Mesendoderm (in vitro differentiated cells): Measurements from ENCODE around the gene MAP3K9.

Experiments used
- DNase-seq: peaks from one replicate; pipeline ENCODE4 v3.0.0; 2013
- H2AK5ac ChIP-seq: 2 replicates; pipeline ENCODE4 v1.6.1; 2013; ENCODE audit warnings: low read length, inconsistent platforms
- H2BK120ac ChIP-seq: 2 replicates; pipeline ENCODE4 v1.6.1; 2013; ENCODE audit warnings: low read depth, mild to moderate bottlenecking, low read length, moderate library complexity, mixed read lengths
- H2BK15ac ChIP-seq: replicated peaks from 2 replicates; pipeline ENCODE4 v1.6.1; 2013; ENCODE audit warnings: low read depth, mild to moderate bottlenecking, moderate library complexity
- H2BK5ac ChIP-seq: 2 replicates; pipeline ENCODE4 v1.6.1; 2013; ENCODE audit warnings: low read length, inconsistent platforms
- H3K18ac ChIP-seq: 2 replicates; pipeline ENCODE4 v1.6.1; 2013; ENCODE audit warnings: mild to moderate bottlenecking, low read length, mixed read lengths
- H3K23ac ChIP-seq: one replicate; pipeline ENCODE4 v1.6.1; 2013; ENCODE audit warnings: low read length
- H3K27ac ChIP-seq: 2 replicates; pipeline ENCODE4 v1.5.1; 2013; ENCODE audit warnings: low read depth, mild to moderate bottlenecking, inconsistent platforms, low read length, moderate library complexity
- H3K27me3 ChIP-seq: 2 replicates; pipeline ENCODE4 v1.6.1; 2013; ENCODE audit warnings: low read length, control low read depth, mild to moderate bottlenecking, inconsistent platforms; ENCODE audit not compliant: insufficient read depth, poor library complexity
- H3K36me3 ChIP-seq: 2 replicates; pipeline ENCODE4 v1.6.1; 2013; ENCODE audit warnings: low read length, inconsistent platforms; ENCODE audit not compliant: control insufficient read depth, insufficient read depth
- H3K4ac ChIP-seq: one replicate; pipeline ENCODE4 v1.6.1; 2013; ENCODE audit warnings: low read depth, mild to moderate bottlenecking, low read length, moderate library complexity
- H3K4me1 ChIP-seq: 2 replicates; pipeline ENCODE4 v1.6.1; 2013; ENCODE audit warnings: low read depth, low read length, inconsistent platforms; ENCODE audit not compliant: control insufficient read depth
- H3K4me2 ChIP-seq: 2 replicates; pipeline ENCODE4 v1.6.1; 2013; ENCODE audit warnings: low read length
- H3K4me3 ChIP-seq: 2 replicates; pipeline ENCODE4 v1.5.1; 2013; ENCODE audit warnings: mild to moderate bottlenecking, low read length
- H3K56ac ChIP-seq: one replicate; pipeline ENCODE4 v1.6.1; 2013; ENCODE audit warnings: low read length
- H3K79me1 ChIP-seq: 2 replicates; pipeline ENCODE4 v1.6.1; 2013; ENCODE audit warnings: low read length, inconsistent platforms
- H3K79me2 ChIP-seq: 2 replicates; pipeline ENCODE4 v1.6.1; 2013; ENCODE audit warnings: mild to moderate bottlenecking, low read length; ENCODE audit not compliant: control insufficient read depth, insufficient read depth
- H3K9ac ChIP-seq: 2 replicates; pipeline ENCODE4 v1.6.1; 2013; ENCODE audit warnings: low read length, inconsistent platforms
- H4K5ac ChIP-seq: one replicate; pipeline ENCODE4 v1.6.1; 2013; ENCODE audit warnings: low read length
- H4K8ac ChIP-seq: one replicate; pipeline ENCODE4 v1.6.1; 2013; ENCODE audit warnings: low read depth, mild to moderate bottlenecking, control low read depth, low read length, moderate library complexity
- WGBS: extraction: QIAGEN DNeasy Blood & Tissue Kit; methylation state at CpG from one replicate; pipeline ENCODE4 v1.1.7; 2013; ENCODE audit warnings: low lambda C conversion rate, missing lambda C conversion rate; ENCODE audit not compliant: insufficient coverage; ENCODE audit errors: extremely low coverage; 5-methylcytosine and 5-hydroxymethylcytosine counted together

MAP3K9 gene

GRCh38 chr14:70770490-70770889, 38.8 kb downstream of the MAP3K9 start:
- Histone ChIP-seq H3K79me1 (peaks cover 13% of the 10 kb centered on the region), H3K4ac (no peak overlapping the region), H3K27me3 (no peaks in the 10 kb centered on the region), H3K27ac (no peak overlapping the region), H2AK5ac (no peak overlapping the region), H4K5ac (no peak overlapping the region), H3K56ac (no peak overlapping the region), H3K4me3 (no peak overlapping the region), H3K18ac (no peak overlapping the region), H2BK15ac (no peak overlapping the region), H3K79me2 (peaks cover 4% of the 10 kb centered on the region), H3K4me1 (peaks cover 7% of the 10 kb centered on the region), H2BK120ac (no peak overlapping the region), H3K23ac (no peak overlapping the region), H3K36me3 (no peaks in the 10 kb centered on the region), H3K4me2 (no peak overlapping the region), H2BK5ac (no peak overlapping the region), H4K8ac (no peak overlapping the region), H3K9ac (no peak overlapping the region)
- no peak for DNase-seq
- whole genome bisulfite sequencing = no CpG with 5 or more reads among the region's 7 CpGs

- Histone ChIP-seq H4K5ac (no peak overlapping the region), H3K27me3 (no peaks in the 10 kb centered on the region), H3K4ac (no peak overlapping the region), H3K23ac (no peak overlapping the region), H3K9ac (no peak overlapping the region), H2BK15ac (no peak overlapping the region), H4K8ac (no peak overlapping the region), H3K4me2 (no peak overlapping the region), H3K79me2 (no peaks in the 10 kb centered on the region), H2BK120ac (no peak overlapping the region), H3K4me3 (no peak overlapping the region), H3K36me3 (peaks cover 2% of the 10 kb centered on the region), H3K4me1 (no peaks in the 10 kb centered on the region), H3K27ac (no peak overlapping the region), H2BK5ac (no peak overlapping the region), H3K18ac (no peak overlapping the region), H3K79me1 (peaks cover 4% of the 10 kb centered on the region), H2AK5ac (no peak overlapping the region), H3K56ac (no peak overlapping the region)
- no peak for DNase-seq
- no CpG with 5 or more reads among the region's 1 CpG for WGBS
Observed at GRCh38 chr14:70759398-70759797, 49.9 kb downstream of the MAP3K9 start.

- Histone ChIP-seq H3K18ac (no peak overlapping the region), H2BK15ac (no peak overlapping the region), H3K23ac (no peak overlapping the region), H3K36me3 (peaks cover 2% of the 10 kb centered on the region), H3K27me3 (no peaks in the 10 kb centered on the region), H3K27ac (no peak overlapping the region), H2BK5ac (no peak overlapping the region), H2BK120ac (no peak overlapping the region), H4K8ac (no peak overlapping the region), H4K5ac (no peak overlapping the region), H3K4ac (no peak overlapping the region), H2AK5ac (no peak overlapping the region), H3K56ac (no peak overlapping the region), H3K4me1 (peaks cover 5% of the 10 kb centered on the region), H3K79me1 (peaks cover 5% of the 10 kb centered on the region), H3K9ac (no peak overlapping the region), H3K79me2 (no peaks in the 10 kb centered on the region), H3K4me2 (no peak overlapping the region), H3K4me3 (no peak overlapping the region)
- DNase-seq = no peak
Observed at GRCh38 chr14:70755655-70756054, 53.7 kb downstream of the MAP3K9 start.

GRCh38 chr14:70754991-70755390, 54.3 kb downstream of the MAP3K9 start:
- WGBS = no CpG with 5 or more reads among the region's 3 CpGs
- Histone ChIP-seq H2AK5ac (no peak overlapping the region), H3K23ac (no peak overlapping the region), H3K4me2 (no peak overlapping the region), H3K9ac (no peak overlapping the region), H4K5ac (no peak overlapping the region), H3K18ac (no peak overlapping the region), H2BK5ac (no peak overlapping the region), H3K4me1 (peaks cover 5% of the 10 kb centered on the region), H3K79me1 (peaks cover 5% of the 10 kb centered on the region), H3K4me3 (no peak overlapping the region), H2BK15ac (no peak overlapping the region), H3K27me3 (no peaks in the 10 kb centered on the region), H2BK120ac (no peak overlapping the region), H3K36me3 (peaks cover 2% of the 10 kb centered on the region), H3K56ac (no peak overlapping the region), H3K27ac (no peak overlapping the region), H3K4ac (no peak overlapping the region), H4K8ac (no peak overlapping the region), H3K79me2 (no peaks in the 10 kb centered on the region)
- peak; percentile 85 for DNase-seq

- H3K4me1 ChIP-seq = peaks cover 5% of the 10 kb centered on the region
- peaks cover 5% of the 10 kb centered on the region for H3K79me1 ChIP-seq
- no peak overlapping the region for H3K4me3 ChIP-seq
- H3K27ac ChIP-seq = peak overlapping the region; percentile 66
- no peak overlapping the region for H2BK5ac ChIP-seq
- no peak overlapping the region for H2AK5ac ChIP-seq
- no peak overlapping the region for H4K5ac ChIP-seq
- no peaks in the 10 kb centered on the region for H3K79me2 ChIP-seq
- H2BK15ac ChIP-seq = no peak overlapping the region
- H3K18ac ChIP-seq = no peak overlapping the region
- H2BK120ac ChIP-seq = no peak overlapping the region
- no CpG with 5 or more reads among the region's 4 CpGs for WGBS
- no peak overlapping the region for H3K56ac ChIP-seq
- H3K27me3 ChIP-seq = no peaks in the 10 kb centered on the region
- no peak overlapping the region for H3K23ac ChIP-seq
- no peak overlapping the region for H3K4me2 ChIP-seq
- peaks cover 2% of the 10 kb centered on the region for H3K36me3 ChIP-seq
- no peak overlapping the region for H3K4ac ChIP-seq
- DNase-seq = peak; percentile 68
- no peak overlapping the region for H3K9ac ChIP-seq
- no peak overlapping the region for H4K8ac ChIP-seq
Observed at GRCh38 chr14:70753518-70753953, 55.8 kb downstream of the MAP3K9 start.

GRCh38 chr14:70748422-70748821, 60.9 kb downstream of the MAP3K9 start:
- Histone ChIP-seq H3K36me3 (no peaks in the 10 kb centered on the region), H2BK5ac (no peak overlapping the region), H2BK120ac (no peak overlapping the region), H3K4ac (no peak overlapping the region), H3K79me1 (peaks cover 3% of the 10 kb centered on the region), H3K23ac (no peak overlapping the region), H3K18ac (no peak overlapping the region), H4K8ac (no peak overlapping the region), H3K4me3 (no peak overlapping the region), H3K27me3 (no peaks in the 10 kb centered on the region), H3K56ac (no peak overlapping the region), H2AK5ac (no peak overlapping the region), H3K4me1 (peaks cover 5% of the 10 kb centered on the region), H4K5ac (no peak overlapping the region), H2BK15ac (no peak overlapping the region), H3K79me2 (no peaks in the 10 kb centered on the region), H3K4me2 (no peak overlapping the region), H3K27ac (no peak overlapping the region), H3K9ac (no peak overlapping the region)
- no CpG with 5 or more reads among the region's 3 CpGs for WGBS
- DNase-seq = no peak
